HTERT RPE-1 (cell line): ENCODE data around the gene WFIKKN2.
"Not testable (repeated sequence)": the region's sequence is repeated elsewhere in the genome, so short reads cannot be mapped to it uniquely, and the experiment has no call there.

ENCODE experiments used
- in situ Hi-C: fragments of 300-500 bp; cut with MboI; formaldehyde crosslinking; loops from 4 replicates; pipeline ENCODE4 v1.14.3; 2020; ENCODE audit warnings: low sequenced_read_pairs

WFIKKN2 gene

DNA sequence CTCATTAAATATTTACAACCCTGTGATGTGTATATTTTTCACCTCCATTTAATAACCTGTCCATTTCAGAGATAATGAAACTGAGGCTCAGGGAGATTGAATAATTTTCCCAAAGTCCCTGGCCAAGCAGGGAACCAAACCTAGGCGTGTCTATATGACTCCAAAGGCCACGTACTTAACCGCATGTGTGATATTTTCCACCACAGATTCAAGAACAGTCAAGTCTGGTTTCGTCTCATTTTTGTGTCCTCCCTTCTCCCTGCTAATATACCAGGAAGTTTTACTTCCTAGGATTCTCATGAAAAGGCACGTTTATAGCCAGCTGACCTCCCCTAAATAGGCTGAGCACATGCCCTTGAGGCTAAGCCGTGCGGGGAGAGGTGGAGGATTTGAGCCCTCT lies 15.3 kb downstream of the WFIKKN2 start:
- in situ Hi-C loops, result no loop called here

DNA sequence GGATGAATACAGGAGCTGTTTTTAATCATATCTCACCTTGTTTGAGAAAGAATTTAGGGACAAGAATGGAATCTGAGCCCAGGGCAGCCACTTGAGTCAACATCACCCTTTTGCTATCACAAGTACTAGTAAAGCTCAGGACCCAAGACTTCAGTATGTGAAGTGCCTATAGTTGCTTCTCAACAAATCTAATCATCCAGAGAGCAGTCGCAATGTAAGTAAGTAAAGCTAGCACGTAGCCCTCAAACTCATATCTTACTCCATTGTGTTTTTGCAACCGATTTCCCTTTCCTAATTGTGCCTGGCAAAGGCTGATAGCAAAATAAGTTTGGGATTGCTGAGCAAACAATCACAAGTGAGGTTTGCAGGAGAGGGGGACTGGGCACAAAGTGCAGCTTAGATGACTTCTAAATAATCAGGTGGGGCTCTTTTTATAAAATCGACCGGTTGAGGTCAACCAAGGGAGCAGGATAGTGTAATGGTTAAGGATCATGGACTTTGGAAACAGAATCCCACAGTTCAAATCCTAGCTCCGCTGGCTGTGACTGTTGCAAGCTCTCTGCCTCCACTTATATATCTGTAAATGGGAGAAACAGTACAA lies 17.7 kb downstream of the WFIKKN2 start:
- in situ Hi-C loops, result no loop called here

DNA sequence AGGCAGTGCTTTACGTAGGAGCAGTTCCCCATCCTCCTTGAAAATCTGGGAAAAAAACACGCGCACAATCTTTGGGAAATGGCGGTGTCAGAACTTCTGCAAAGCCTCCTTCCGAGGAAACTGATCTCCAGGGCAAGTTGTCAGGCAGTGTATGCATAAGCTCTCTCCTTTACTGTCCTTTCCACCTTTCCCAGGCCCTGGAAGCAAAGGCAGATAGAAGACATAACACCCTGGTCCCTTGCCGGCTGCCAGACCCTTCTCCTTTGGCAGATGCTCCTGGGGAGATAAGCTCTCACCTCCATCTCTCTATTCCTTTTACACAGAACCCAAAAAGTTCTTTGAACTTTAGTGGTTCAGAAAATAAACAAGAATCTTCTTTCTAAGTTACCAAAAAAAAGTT lies 18.4 kb downstream of the WFIKKN2 start:
- in situ Hi-C loops, result no loop called here

DNA sequence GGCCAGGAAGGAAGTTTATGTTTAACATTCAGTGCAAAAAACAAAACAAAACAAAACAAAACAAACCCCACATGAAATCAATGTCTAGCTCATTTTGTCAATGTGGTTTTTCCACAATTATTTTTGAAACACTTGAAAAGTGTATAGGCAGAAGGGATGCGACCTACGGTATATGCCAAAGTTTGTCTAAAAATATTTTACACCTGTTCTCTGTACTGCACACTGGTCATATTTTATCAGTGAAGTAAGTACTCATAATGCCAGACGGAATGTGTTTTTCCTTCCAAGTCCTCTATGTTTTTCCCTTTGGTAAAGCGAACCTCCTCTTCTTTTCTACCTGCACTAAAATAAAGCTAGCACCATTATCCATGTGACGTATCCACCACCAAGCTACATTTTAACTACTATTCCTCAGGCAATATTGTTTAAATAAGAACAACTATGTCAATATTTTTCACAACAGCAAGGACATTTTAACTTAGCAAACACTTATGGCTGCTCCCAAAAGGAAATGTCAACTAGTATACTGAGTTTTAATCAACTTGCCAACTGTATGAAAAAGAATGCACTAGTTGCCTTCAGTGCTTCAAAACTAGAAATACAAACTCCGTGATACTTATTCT lies 20.4 kb downstream of the WFIKKN2 start:
- in situ Hi-C loops, result no loop called here

DNA sequence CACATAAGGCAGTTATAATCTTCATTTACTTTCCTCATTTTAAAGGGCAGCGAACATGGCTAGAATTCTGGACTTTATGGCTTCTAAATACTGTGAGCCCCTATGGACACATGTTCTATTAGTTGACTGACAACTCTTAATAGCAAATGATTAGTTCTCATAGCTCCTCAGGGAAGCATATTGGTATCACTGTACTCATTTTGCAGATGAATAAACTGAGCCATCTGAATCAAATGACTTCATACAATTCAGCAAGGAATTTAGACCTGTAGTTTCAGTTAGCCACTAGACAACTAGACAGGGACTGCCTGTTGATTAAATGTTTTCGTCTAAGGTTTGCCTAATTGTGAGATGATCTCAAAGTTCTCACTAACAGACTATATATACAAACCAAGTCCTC lies 21.0 kb downstream of the WFIKKN2 start:
- in situ Hi-C loops, result no loop called here

DNA sequence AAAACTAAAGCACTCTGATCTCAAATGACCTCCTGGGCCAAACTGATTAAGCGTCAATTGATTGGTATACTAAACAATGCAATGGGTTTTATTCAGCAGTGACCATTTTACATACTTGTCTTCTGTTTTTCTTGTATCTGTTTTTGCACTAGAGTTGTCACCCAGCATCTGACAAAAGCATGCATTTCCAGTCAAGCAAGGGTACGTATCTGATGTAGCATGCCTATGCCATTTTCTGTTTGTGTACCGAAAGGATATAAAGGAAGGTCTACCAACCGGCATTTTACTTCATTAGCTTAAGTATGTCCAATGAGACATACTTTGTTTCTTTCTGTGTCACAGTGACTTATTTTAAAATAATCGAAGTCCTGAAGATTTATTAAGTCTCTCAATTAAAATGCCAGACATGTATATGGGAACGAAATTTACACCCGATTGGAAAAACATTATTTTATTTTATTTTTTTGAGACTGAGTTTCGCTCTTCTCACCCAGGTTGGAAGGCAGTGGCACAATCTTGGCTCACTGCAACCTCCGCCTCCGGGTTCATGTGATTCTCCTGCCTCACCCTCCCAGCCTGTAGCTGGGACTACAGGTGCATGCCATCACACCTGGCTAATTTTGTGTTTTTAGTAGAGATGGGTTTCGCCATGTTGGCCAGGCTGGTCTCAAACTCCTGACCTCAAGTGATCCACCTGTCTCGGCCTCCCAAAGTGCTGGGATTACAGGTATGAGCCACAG lies 23.3 kb downstream of the WFIKKN2 start:
- in situ Hi-C loops, result no loop called here

DNA sequence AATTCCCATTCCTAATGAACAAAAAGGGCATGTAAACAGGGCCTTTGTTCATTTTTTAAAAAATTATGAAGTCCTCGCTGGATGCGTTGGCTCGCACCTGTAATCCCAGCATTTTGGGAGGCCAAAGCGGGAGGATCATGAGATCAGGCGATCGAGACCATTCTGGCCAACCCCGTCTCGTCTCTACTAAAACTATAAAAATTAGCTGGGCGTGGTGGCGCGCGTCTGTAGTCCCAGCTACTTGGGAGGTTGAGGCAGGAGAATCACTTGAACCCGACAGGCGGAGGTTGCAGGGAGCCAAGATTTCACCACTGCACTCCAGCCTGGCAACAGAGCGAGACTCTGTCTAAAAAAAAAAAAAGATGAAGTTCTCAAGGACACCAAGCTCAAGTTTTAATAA lies 24.3 kb downstream of the WFIKKN2 start:
- in situ Hi-C loops, result not testable (repeated sequence)

DNA sequence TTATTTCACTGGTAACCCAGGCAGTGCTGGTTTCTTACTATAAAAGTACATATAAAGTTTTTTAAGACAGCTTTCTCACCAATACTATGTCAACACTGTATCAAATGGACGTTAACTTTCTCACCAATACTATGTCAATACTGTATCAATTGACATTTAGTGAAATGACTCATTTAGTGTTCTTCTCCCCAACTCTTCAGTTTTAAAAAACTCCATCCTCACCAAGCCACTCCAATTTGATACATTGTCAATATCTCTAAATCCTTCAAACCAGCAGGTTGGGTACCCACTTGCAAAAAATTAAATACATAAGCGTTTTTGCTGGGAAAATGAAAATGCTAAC lies 25.9 kb downstream of the WFIKKN2 start:
- in situ Hi-C loops, result no loop called here

DNA sequence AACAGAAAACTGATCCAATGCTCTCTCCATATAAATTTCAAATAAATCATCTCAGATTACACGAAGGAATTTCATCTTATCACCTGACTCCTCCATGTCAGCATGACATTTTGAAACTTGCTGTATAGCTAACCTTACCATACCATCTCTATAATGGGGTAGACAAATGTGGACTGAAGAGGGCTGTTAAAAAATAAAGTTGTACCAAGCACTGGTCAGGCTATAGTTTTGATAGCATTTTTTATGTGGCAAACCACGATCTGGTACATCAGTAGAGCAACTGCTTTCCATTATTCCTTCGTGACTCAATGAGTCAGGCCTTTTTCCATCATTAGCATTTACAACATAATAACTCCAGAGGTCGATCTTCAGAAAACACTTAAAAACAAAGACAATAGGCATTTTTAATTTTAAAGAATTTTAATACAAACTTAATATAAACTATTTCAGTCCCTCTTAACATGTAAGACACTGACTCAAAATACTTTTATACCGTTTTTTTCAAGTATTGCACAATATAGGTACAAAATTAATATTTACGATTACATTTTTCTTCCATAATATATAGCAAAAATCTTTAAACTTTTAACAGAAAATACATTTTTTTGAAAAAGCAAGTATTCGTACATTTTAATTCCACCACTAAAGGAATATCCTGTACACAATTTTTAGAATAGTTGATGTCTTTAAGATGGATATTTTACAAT lies 26.6 kb downstream of the WFIKKN2 start:
- in situ Hi-C loops, result no loop called here

DNA sequence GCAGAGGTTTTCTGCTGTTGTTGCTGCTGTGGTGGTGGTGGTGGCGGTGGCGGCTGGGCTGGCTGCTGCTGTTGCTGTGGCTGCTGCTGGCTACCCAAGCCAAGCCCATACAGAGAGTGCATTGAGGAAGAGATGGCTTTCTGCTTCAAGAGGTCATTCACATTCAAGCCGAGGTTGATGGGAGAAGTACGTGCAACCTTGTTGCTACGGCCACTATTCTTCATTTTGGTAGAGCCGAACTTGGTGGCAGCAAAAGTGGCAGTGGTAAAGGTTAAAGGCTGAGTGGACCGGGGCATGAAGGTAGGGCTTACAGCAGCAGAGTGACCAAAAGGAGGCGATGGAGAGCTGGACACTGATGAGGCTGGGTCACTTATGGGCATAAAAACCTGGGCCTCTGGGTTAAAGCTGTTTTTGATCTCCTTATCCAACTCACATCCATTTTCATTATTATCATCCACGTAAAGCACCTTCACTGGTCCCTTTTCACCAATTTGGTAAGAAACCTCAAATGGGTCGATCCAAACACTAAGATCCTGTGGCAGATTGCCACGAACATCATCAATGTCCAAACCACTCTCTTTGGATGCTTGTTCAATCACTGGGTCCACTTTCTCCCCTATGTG lies 27.9 kb downstream of the WFIKKN2 start:
- in situ Hi-C loops, result no loop called here

DNA sequence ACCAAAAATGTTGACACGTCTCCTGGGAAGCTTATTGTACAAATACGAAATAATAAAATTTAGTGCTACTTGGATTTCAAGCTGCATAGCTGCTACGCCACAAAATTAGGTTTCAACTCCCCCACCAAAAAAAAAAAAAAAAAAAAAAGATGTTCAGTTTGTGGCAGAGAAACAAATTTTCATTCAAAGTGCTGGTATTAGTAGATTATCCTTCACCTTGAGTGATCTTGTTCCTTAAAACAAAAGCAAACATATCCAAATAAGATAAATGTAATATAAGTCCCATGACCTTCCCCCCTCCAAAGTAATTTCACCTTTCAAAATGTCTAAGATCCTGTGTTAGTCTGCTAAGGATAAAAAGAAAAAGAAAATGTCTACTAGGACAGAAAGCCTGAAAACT lies 28.5 kb downstream of the WFIKKN2 start:
- in situ Hi-C loops, result no loop called here

DNA sequence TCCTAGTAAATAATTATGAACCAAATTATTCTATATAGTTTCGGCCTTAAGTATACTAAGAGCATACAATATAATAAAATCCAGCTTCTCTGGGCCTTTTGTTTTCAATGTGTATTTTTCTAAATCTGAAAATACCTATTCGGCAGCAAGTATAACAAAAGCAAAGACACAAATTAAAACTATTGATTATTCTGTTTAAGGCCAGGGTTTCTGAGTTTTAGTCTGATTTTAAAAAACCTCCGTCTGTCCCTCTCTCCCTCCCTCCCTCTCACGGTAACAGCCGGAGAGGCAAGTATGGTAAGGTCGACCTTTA lies 29.3 kb downstream of the WFIKKN2 start:
- in situ Hi-C loops, result no loop called here

DNA sequence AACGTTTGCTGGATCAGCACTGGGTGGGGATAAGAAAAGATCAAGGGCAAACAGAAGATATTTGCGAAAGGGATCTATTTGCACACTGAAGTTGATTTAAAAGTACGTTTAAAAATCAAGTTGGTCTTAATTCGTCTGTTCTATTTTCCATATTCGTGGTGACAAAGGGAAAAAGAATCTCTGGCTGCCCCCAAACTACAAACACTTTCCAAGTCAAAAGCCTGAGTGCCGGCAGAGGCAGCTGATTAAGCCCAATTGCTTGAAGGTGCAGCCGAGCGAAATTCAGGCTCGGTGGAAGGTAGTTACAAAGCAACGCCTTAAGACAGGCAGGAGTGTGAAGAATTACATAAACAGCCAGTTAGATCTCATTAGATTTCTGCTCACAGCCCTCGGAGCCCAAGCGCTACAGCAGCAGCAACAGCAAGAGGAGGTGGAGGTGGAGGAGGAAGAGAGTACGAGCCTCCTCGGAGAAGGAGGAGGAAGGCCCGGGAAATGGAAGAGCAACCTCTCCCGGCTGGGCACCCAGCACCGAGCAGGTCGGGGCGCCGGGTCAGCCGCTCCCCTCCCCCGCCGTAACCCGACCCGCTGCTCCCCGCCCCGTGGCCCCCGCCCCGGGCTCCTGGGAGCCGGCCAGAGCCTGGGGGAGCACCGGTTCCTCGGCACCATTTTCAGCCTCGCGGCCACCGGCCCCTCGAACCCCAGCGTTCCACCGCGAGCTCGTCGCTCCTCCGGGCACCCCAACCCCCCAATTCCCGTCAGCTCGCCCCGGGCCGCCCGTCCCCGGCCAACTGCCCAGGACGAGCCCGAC lies 29.9 kb downstream of the WFIKKN2 start:
- in situ Hi-C loops, result no loop called here

DNA sequence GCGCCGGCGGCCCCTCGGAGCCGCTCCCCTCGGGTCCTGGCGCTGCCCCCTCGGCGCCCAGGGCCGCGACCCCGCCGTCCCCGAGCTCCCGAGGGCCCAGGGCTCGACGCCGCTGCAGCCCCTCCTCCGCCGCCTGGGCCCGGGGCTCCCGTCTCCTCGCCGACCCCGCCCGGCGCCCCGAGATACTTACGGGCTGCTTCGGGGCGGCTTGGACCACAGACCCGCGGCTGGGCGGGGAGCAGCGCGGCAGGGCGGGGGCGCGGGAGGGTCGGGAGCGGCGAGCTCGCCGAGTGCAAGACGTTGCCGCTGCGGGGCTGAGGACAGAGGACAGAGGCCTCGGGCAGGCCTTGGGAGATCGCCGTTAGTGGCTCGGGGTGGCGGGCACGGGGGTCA lies 30.5 kb downstream of the WFIKKN2 start:
- in situ Hi-C loops, result no loop called here

DNA sequence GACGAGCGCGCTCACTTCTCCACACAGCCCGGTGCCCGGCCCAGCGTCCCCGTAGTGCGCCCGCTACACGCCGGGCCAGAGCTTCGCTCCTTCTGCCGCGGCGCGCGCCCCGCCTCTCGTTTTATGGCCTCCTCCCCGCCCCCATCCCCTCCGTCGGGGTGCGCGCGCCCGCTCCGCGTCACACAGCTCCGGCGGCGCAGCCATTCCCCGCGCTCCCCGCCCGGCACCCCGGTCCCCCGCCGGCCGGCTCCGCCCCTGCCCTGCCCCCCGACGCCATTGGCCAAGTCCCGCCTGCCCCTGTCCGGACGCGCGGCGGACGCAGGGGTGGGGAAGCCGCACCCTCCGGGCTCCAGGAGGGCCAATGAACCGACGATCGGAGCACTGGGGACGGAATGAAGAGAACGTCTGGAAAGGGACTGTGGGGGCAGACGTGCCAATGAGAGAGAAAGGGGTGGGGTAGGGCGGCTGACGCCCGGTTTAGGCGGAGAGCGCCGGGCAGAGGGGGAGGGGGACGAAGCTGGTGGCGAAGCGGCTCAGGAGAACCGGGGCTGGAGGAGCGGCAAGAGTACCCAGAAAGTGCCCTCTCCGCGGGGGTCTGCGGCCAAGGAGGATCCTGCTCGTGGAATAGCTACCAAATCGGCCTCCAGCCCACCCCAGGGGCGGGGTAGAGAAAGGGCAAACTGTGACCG lies 31.0 kb downstream of the WFIKKN2 start, which contains the start of gene TOB1:
Gene TOB1 (minus strand): TSS at position 94 of the 689 bp plus-strand sequence. CDS start 2,337 bp downstream, outside the sequence.
- in situ Hi-C loops, result no loop called here

DNA sequence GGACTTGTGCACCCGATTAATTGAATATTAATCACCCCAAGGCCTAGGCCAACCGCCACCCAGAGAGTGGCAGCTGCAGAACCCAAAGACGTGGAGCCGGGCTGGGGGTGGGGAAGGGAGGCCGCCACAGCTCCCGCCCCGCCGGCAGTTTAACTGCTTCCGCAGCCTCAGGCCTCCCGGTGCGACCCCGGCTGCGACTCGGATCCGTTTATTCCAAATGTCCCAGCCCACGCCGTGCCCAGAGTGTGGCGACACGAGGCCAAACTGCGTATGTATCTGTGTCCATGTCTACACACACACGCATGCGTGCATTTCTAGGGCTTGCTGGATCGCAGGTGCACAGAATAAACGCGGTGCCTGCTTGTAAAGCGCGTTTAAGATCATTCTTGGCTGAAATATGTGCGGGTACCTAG lies 31.6 kb downstream of the WFIKKN2 start:
- in situ Hi-C loops, result no loop called here

DNA sequence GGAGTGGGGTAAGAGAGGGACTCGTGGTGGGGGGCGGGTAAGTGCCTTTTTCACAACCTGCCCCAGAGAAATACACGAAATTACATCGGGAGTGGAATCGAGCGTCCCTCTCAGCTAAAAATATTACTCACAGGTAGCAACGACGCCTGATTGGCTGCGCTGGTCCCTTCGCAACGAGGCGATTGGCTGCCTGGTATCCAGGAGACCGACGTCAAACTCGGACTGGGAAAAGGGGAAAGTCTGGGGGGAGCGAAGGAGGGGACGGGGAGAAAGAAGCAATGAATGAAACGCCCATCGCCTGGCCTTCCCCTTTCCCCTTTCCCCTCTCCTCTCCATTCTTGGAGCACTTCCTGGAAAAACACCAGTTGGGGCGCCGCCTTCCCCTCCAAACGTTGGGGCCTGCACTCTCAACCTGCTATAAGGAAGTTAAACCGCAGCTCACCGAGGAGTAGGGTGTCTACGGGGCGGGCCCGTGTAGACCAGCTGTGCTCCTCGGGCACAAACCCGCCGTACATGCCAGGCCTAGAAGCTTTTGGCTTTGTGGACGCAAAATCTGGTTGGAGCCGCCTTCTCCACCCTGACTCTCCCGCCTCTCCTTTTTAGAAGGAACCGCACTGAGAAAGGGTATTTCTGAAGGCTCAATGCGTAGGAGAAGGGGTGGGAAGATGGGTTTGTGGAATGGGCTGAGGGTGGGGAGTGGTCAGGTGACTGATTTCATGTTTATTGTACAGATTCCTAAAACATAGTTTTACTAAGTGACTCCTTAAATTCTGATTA lies 32.2 kb downstream of the WFIKKN2 start:
- in situ Hi-C loops, result no loop called here

DNA sequence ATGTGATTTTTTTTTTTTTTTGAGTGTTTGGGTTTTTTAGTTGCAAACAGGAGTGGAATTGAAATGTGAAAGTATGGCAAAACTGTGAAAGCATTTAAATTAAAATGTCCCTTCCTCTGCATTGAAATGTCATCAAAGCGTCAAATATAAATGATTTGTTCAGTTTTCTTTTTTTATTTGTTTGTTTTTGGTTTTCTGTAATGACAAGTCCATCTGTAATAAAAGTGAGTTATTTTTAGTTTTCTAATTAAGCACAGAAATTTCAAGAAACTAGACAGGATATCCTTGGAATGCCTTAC lies 32.7 kb downstream of the WFIKKN2 start:
- in situ Hi-C loops, result no loop called here

DNA sequence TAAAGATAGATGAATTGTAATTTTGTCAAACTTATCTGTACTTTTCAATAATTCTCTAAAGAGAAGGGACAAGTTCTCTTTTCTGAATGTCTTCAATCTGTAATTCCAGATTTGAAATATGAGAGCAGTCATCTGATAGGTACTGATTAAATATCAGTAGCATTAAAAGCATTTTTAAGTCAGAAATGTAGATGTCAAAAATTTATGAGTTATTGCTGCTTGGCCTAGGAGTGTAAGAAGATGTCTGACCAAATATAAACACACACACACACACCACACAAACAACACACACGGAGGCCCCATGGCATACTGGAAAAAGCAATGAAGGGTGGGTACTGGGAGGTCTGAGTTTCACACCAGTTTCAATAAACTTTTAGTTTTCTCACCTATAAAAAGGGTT lies 33.2 kb downstream of the WFIKKN2 start:
- in situ Hi-C loops, result no loop called here

DNA sequence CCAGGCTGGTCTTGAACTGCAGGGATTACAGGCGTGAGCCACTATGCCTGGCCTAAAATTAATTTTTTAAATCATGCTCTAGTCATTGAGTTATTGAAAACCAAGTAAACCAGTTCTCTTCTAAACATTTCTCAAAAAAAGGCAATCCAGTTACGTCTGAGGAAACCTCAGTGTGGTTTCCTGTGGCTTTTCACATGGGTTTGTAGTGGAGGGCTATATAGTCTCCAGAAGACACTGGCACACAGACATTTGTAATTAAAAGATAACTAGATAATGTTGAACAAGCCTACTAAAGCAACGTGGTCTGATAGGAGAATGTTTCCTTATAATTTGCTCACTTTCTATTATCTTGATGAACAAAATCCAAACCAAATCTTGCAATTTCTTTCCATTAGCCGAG lies 36.0 kb downstream of the WFIKKN2 start:
- in situ Hi-C loops, result no loop called here
